ENCODE results near the gene CDC7.

DNA sequence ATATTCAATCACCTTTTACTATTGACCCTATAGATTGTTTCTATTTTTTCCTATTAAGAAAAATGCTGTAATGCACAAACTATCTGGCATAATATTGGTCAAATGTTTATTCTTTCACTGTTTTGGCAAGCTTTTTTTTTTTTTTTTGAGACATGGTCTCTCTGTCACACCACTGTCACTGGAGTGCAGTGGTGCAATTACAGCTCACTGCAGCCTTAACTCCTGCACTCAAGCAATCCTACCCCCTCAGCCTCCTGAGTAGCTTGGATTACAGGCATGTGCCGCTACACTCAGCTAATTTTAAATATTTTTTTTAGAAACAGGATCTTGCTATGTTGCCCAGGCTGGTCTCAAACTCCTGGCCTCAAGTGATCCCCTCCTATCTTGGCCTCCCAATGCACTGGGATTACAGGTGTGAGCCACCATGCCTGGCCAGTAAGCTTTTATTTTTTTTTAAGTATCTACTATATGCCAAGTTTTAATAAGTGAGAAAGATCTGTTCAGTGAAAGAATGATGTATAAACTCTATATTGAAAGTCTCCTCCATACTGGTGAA is 3.4 kb downstream of the CDC7 start:
- TF ChIP-seq, protein P1, sequence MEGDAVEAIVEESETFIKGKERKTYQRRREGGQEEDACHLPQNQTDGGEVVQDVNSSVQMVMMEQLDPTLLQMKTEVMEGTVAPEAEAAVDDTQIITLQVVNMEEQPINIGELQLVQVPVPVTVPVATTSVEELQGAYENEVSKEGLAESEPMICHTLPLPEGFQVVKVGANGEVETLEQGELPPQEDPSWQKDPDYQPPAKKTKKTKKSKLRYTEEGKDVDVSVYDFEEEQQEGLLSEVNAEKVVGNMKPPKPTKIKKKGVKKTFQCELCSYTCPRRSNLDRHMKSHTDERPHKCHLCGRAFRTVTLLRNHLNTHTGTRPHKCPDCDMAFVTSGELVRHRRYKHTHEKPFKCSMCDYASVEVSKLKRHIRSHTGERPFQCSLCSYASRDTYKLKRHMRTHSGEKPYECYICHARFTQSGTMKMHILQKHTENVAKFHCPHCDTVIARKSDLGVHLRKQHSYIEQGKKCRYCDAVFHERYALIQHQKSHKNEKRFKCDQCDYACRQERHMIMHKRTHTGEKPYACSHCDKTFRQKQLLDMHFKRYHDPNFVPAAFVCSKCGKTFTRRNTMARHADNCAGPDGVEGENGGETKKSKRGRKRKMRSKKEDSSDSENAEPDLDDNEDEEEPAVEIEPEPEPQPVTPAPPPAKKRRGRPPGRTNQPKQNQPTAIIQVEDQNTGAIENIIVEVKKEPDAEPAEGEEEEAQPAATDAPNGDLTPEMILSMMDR (IDR thresholded peaks at IDR 0.05): no peak
- TF ChIP-seq FOXJ3 (CRISPR knock-in tag; IDR thresholded peaks at IDR 0.05; ENCODE audit: borderline replicate concordance): no peak
- no peak for TF ChIP-seq NFYB (CRISPR knock-in tag; conservative IDR thresholded peaks at IDR 0.05; ENCODE audit: low read depth)
- no peak for TF ChIP-seq IRF2 (CRISPR knock-in tag; IDR thresholded peaks at IDR 0.05; ENCODE audit: borderline replicate concordance, low read depth)
- TF ChIP-seq, protein P2, sequence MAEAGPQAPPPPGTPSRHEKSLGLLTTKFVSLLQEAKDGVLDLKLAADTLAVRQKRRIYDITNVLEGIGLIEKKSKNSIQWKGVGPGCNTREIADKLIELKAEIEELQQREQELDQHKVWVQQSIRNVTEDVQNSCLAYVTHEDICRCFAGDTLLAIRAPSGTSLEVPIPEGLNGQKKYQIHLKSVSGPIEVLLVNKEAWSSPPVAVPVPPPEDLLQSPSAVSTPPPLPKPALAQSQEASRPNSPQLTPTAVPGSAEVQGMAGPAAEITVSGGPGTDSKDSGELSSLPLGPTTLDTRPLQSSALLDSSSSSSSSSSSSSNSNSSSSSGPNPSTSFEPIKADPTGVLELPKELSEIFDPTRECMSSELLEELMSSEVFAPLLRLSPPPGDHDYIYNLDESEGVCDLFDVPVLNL (CRISPR knock-in tag; IDR thresholded peaks at IDR 0.05; ENCODE audit: borderline replicate concordance, low read depth): no peak
- no peak for TF ChIP-seq GABPB1 (CRISPR knock-in tag; IDR thresholded peaks at IDR 0.05)
- TF ChIP-seq, protein P3, sequence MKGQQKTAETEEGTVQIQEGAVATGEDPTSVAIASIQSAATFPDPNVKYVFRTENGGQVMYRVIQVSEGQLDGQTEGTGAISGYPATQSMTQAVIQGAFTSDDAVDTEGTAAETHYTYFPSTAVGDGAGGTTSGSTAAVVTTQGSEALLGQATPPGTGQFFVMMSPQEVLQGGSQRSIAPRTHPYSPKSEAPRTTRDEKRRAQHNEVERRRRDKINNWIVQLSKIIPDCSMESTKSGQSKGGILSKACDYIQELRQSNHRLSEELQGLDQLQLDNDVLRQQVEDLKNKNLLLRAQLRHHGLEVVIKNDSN (CRISPR knock-in tag; IDR thresholded peaks at IDR 0.05): no peak
- TF ChIP-seq, protein P4, sequence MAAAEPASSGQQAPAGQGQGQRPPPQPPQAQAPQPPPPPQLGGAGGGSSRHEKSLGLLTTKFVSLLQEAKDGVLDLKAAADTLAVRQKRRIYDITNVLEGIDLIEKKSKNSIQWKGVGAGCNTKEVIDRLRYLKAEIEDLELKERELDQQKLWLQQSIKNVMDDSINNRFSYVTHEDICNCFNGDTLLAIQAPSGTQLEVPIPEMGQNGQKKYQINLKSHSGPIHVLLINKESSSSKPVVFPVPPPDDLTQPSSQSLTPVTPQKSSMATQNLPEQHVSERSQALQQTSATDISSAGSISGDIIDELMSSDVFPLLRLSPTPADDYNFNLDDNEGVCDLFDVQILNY (CRISPR knock-in tag; IDR thresholded peaks at IDR 0.05): no peak
- no peak for TF ChIP-seq ELF4 (CRISPR knock-in tag; IDR thresholded peaks at IDR 0.05; ENCODE audit: low read depth)
- TF ChIP-seq ZBTB21 (CRISPR knock-in tag; IDR thresholded peaks at IDR 0.05; ENCODE audit: borderline replicate concordance): no peak

Measured in WTC11 (cell line).